Epithelial cell of proximal tubule (primary cell): ENCODE results near the gene MRGPRE. TPM values are rescaled to one million over a fixed set of nuclear protein-coding genes. Genes with fewer than 3 reads are reported as not detected.

ENCODE experiments used
- DNase-seq: peaks from one replicate; pipeline ENCODE4 v3.0.0-alpha.2; 2011; ENCODE audit warnings: low read depth
- H3K4me3 ChIP-seq: 2 replicates; pipeline ENCODE4 v1.5.1; 2011; ENCODE audit warnings: low read depth, mild to moderate bottlenecking, low read length
- total RNA-seq: library from RNA; depleted of rRNA; stranded (reverse); fragments of >200 nt; gene quantifications from 2 replicates; pipeline ENCODE4 v1.2.3, GENCODE V29; 2015
- TF ChIP-seq, protein P1 (sequence below): conservative IDR thresholded peaks from 2 replicates; pipeline ENCODE4 v1.5.1; 2012; ENCODE audit warnings: low read depth, mild to moderate bottlenecking, low read length

Gene MRGPRE
- total RNA-seq, 1 donor from 2014 or later = not detected

DNA sequence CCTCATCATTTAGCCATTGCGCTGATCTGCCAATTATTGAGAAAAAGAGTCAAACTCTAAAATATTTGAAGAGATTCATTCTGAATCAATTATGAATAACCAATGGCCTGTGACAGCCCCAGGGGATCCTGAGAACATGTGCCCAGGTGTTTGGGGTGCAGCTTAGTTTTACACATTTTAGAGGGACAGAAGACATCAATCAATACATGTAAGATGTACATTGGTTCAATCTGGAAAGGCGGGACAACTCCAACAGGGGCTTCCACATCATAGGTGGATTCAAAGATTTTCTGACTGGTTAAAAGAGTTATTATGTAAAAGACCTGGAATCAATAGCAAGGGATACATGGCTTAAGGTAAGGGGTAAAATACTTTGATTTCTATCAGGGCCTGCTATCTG is 4.9 kb upstream of the MRGPRE start:
- H3K4me3 ChIP-seq = no peak overlapping the region
- TF ChIP-seq, protein P1, sequence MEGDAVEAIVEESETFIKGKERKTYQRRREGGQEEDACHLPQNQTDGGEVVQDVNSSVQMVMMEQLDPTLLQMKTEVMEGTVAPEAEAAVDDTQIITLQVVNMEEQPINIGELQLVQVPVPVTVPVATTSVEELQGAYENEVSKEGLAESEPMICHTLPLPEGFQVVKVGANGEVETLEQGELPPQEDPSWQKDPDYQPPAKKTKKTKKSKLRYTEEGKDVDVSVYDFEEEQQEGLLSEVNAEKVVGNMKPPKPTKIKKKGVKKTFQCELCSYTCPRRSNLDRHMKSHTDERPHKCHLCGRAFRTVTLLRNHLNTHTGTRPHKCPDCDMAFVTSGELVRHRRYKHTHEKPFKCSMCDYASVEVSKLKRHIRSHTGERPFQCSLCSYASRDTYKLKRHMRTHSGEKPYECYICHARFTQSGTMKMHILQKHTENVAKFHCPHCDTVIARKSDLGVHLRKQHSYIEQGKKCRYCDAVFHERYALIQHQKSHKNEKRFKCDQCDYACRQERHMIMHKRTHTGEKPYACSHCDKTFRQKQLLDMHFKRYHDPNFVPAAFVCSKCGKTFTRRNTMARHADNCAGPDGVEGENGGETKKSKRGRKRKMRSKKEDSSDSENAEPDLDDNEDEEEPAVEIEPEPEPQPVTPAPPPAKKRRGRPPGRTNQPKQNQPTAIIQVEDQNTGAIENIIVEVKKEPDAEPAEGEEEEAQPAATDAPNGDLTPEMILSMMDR = no peak
- DNase-seq = no peak

DNA sequence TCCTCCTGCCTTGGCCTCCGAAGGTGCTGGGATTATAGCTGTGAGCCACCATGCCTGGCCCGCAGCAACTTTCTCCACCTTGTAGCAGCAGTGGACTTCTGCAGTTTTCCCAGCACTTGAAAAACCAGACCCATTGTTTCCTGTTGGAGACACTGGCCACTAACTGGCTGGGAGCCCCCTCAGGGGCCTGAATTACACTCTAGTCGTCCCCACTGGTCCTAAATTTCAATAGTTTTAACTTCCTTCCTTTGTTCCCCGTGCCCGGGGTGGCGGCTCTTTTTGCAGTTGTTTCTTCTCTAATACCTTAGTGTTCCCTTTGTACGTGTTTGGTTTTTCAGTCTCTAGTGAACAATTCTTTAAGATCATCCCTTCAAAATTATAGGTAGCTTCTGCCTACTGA is 2.6 kb upstream of the MRGPRE start:
- TF ChIP-seq, protein P1 = no peak
- H3K4me3 ChIP-seq = no peak overlapping the region
- no peak for DNase-seq

DNA sequence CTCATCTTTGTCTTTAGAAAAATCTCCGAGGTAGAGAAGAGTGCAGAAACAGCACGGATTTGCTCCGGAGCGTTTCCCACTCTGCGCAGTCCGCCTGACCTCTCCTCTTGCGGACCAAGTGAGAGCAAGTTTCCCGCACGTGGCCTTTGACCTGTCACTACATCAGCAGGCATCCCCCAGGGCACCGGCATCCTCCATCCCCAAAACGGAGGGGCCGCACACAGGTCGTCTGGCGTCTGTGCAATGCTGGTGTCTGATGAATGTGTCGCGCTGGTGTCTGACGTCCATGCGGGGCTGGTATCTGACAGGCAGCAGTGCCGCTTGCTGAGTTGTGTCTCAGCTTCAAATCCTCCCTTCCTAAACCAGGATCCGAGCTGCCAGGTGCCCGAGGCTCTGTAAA is 739 bp upstream of the MRGPRE start:
- TF ChIP-seq, protein P1 = no peak
- no peak overlapping the region for H3K4me3 ChIP-seq
- no peak for DNase-seq

DNA sequence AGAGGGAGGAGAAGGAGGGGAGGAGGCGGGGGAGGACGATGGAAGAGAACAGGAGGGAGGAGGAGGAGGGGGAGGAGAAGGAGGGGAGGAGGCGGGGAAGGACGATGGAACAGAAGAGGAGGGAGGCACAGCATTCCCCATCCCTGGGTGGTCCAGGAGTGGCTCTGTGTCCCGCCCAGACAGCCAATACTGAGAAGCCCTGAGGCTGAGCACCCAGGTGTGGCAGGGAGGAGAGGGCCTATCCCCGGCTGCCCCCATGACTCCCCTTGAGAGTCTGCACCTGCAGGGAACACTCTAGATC is 717 bp downstream of the MRGPRE start:
- no peak overlapping the region for H3K4me3 ChIP-seq
- TF ChIP-seq, protein P1 = no peak
- no peak for DNase-seq

DNA sequence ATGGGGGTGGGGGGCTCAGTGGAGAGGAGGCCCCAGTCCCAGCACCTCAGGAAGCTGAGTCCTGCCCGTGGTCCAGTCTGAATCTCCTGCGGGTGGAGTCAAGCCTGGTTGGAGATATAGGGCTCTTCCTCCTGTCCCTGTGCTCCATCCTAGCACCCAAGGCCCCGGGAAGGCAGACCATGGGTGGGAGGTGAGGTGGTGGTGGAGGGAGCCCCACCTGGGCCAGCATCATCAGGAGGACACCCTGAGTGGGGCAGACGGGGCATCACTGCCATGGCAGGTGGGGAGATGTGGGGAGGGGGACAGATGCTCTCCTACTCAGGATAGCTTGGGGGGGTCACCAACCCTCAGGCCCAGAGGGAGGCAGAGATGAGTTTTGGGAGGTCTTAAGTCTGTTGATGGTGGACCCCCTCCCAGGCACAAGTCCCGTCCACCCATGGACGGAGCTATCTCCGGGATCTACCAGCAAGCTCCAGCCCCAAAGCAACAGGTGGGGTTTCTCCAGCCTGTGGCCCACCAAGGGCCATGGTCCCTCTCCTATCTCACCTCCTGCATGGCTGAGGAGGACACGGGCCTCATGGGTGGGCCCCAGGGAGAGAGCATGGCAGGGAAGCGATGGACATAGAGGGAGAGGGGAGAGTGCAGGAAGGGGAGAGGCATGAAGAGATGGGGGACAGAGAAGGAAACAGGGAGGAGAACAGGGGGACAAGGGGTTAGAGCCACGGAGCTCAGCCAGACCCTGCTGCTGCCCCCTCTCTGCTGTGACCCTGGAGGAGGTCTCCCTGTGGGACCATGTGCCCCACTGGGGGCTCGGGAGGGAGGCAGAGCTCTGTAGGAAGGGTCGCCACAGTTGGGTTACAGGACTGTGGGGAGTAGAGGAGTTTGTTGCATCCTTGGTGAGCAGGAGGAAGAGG is 1.3 kb downstream of the MRGPRE start:
- no peak overlapping the region for H3K4me3 ChIP-seq
- TF ChIP-seq, protein P1 = no peak
- DNase-seq = no peak

DNA sequence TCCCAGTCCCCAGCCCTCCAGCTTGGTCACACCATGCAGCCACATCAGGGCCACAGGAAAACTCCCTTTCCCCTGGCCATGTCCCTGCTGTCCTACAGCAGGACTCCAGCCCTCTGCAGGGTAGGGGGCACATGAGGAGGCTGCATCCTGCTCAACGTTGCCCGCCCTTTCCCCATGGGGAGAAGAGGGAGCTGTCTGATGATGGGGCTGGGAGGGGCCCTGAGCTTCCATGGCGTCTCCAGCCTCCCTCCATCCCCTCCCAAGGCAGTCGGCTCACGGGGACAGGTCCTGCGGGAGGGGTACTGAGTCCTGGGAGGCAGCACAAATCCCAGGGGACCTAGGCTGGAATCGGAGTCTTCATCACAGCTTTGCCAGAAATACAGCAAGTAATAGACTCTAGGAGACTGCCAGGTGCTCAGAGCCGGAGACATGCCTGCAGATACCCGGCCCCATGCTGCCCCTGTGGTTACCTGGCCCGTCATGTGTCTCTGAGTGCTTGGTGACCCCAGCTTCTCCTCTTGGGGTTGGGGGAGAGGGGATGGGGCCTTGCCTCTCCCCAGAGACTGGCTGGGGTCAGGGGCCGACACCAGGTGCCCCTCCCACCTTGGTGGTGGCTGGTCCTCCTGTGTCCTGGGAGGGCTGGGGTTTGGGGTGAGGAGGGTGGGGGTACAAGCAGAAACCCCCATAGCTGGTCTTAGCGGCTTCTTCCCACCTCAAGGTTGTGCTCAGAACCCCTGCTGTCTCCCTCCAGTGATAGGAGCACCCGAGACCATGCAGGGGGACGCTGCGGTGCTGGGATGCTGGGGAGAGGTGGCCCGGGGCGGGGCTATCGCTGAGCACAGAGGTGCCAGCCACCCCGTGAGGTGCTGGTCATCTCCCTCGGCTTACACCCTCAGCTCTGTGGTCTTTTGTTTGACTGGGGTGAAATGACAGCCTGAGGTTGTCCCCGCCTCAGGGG is 2.3 kb downstream of the MRGPRE start:
- no peak for DNase-seq
- no peak overlapping the region for H3K4me3 ChIP-seq
- TF ChIP-seq, protein P1 = no peak
